DMS153 treated with DMSO at 0.1 percent for 48 hours (cell line): Measurements from ENCODE around the gene MAS1.
A peak's percentile ranks its signal among the peaks of the same experiment; 100 is the strongest.
"Not testable (repeated sequence)": the region's sequence is repeated elsewhere in the genome, so short reads cannot be mapped to it uniquely, and the experiment has no call there.

Experiments used
- DNase-seq: peaks from one replicate; lab custom pipeline; 2025; ENCODE audit not compliant: unreplicated experiment; lab: John Stamatoyannopoulos, UW

The MAS1 gene

DNA sequence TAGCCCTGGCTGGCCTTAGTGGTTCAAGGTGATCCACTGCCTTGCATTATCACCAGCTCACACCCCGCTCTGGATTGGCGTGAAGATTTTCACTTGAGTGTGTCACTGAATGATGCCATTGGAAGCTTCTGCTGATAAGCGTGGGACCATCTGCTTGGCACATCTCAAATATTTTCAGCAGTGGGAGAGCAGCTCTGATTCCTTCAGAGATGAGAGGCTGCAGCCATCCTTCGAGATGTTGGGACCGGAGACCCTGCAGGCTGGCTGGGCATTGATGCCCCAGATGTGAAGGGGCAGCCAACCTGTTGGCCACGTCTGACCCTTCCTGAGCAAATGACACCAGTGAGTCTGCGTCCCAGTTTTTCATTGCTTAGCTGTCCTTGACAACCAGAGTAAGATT, at the start of gene MAS1:
MAS1 (plus strand) TSS at position 197 of the 400 bp plus-strand sequence. CDS start 15,968 bp downstream, outside the sequence.
- DNase-seq: no peak

- no peak for DNase-seq
These were observed 48.8 kb upstream of the MAS1 start for GRCh38 chr6:159842035-159842434.

- no peak for DNase-seq
These were observed 45.8 kb upstream of the MAS1 start for GRCh38 chr6:159844737-159845645.

- DNase-seq: not testable (repeated sequence)
These were observed 42.2 kb upstream of the MAS1 start for GRCh38 chr6:159848552-159848951.

- DNase-seq: not testable (repeated sequence)
These were observed 40.9 kb upstream of the MAS1 start for GRCh38 chr6:159849851-159850250.

DNA sequence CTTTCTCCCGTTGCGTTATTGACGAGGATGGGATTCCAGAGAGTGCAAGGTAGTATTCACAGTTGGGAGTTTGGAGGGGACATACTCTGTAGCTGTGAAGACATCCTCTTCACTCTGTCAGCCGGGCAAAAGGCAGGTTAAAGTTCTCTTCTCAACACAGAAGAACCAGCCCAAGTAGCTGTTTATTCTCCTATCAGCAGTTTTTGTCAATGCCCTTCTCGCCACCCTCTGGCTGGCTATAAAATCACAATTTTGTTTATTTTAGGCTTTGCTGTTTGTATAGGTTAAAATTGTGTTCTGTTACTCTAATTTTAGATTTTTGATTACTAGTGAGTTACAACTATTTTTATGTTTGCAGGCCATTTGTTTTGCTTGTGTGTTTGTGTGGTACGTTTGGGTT, 37.9 kb upstream of the MAS1 start:
- no peak for DNase-seq

- DNase-seq: no peak
These were observed 37.0 kb upstream of the MAS1 start for GRCh38 chr6:159853754-159854153.

DNA sequence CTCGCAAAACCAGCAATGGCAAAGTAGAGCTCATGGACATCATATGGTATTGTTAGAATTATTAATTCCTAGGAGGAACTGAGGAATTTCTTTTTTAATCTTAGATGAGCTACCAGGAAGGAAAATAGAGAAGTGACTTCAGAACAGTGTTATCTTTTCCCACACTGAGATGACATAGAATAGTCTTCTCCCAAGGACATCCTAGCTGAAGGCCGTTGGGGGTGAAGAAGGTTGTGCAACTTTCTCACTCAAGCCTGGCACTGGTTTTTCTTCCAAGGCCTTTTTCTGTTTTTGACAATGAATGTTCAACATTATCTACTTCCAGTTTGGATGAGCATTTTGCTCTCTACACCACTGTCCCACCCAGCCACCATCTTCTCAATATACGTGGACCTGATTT, 35.8 kb upstream of the MAS1 start:
- no peak for DNase-seq

- DNase-seq: no peak
These were observed 32.5 kb upstream of the MAS1 start for GRCh38 chr6:159858259-159858658.

- no peak for DNase-seq
These were observed 30.3 kb upstream of the MAS1 start for GRCh38 chr6:159860482-159860881.

- no peak for DNase-seq
These were observed 28.7 kb upstream of the MAS1 start for GRCh38 chr6:159862103-159862502.

DNA sequence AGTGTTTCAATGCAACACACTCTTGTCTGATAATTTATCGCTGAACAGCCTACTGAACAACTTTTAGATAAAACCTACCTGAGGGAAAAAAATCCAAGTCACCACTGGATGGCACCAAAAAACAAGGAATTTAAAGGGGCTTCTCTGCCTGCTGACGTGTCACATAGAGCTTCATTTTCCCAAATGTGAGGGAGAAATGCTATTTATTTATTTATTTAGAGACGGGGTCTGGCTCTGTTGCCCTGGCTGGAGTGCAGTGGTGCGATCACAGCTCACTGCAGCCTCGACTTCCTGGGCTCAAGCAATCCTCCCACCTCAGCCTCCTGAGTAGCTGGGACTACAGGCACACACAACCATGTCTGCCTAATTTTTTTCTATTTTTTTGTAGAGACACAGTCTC, 27.4 kb upstream of the MAS1 start:
- peak; percentile 25 for DNase-seq

DNA sequence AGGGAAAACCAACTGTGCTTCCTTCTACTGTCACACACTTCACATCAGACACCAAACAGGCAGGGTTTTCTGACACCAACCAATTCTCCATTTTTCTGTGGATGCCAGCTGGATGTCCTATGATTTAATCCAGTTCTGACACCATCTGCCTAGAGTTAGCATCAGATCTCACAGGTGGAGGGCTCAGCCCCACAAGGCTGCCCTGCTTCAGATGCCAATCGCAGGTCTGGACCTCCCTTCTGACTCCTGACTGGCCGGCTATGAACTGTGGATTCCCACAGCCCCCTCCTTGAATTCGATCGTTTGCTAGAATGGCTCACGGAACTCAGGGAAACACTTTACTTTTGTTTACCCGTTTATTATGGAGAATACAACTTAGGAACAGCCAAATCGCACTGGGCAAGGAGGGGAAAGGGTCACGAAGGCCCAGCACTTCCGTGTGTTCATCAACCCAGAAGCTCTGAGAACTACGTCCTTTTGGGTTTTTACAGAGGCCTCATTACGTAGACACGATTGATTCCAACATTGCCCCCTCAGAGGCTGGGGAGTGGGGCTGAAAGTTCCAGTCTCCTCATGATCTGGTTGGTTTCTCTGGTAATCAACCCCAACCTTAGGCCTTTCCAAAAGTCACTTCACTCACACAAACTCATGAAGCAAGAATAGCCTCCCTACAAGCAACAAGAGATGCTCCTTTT, 25.4 kb upstream of the MAS1 start:
- no peak for DNase-seq

DNA sequence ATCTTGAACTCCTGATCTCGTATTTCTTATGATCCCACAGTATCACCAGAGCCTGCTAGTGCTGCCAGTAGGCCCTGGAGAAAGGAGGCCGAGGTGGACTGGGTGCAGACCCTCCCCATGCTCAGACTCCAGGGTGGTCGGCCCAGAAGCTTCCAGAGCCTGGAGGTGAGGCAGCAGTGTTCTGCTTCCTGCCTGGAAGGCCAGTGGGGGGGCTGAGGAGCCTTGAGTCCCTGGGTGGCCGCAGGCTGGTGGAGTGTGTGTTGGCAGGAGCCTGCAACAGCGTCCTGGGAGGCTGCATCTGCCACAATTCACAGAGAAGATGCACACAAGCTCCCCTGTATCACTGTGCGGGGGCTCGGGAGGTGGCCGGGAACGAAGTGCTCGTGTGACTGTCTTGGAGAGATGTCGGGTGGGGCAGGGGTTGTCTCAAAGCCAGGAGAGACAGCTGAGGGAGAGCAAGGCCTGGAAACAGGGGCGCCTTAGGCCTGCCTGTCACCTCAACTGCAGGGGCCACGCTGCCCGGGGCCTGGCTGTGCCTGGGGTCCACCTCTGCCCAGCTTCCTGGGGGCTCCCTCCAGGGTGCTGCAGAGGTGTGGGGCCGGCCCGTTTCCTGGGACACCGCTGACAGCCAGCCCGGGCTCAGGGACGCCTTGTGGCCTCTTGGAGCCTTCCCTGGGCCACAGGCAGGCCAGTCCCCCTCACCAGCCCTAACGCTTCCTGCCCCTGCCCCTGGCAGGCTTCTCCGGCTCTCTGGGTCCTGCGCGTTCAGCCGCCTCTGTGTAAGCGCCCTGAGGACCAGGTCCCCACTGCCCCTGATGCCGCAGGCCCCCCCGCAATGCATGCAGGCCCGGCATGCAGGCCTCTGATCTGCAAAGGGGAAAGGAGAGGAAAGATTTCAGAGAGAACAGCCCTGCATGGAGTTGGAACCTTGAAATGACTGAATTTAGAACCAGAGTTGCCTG, 24.2 kb upstream of the MAS1 start:
- no peak for DNase-seq

DNA sequence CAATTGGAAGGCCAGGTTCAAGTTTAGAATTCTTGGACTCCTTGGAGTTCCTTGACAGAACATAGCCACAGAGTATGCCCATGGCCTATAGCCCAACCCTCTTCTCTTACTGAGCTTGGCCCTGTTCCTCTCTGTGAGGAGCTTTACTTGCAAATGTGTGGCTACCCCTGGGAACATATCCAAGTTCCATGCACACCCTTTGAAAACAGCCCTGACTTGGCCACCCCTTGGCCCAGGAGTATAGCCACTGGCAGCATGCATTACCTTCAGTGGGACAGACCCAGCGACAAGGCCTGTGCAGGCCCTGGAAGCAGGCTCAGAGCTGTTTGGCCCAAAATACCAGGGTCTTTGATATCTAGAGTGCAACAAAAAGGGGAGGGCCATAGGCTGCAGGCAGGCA, 19.5 kb upstream of the MAS1 start:
- DNase-seq: no peak

DNA sequence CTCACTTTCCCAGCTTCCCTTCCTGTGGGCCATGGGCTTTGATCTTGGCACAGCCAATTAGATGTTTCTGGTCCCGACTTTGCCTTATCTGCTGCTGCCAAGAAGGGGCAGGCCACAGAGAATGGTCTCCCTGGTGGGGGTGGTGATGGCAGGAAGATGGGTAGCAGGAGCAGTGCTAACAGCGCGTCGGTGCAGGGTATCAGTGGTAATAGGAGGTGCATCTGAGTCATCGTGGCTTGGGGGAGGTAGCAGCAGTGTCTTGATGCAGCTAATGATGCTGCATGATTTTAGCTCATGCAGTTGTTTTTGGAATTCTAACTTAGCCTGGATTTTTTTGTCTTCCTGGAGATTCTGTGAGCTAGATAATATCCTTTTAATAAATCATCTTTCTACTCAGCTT, 18.9 kb upstream of the MAS1 start:
- no peak for DNase-seq

- no peak for DNase-seq
These were observed 16.4 kb upstream of the MAS1 start for GRCh38 chr6:159874435-159874834.

- peak; percentile 67 for DNase-seq
These were observed 15.6 kb upstream of the MAS1 start for GRCh38 chr6:159875194-159875593.

- no peak for DNase-seq
These were observed 14.5 kb upstream of the MAS1 start for GRCh38 chr6:159876242-159876641.

- DNase-seq: no peak
These were observed 13.5 kb upstream of the MAS1 start for GRCh38 chr6:159877256-159877808.

DNA sequence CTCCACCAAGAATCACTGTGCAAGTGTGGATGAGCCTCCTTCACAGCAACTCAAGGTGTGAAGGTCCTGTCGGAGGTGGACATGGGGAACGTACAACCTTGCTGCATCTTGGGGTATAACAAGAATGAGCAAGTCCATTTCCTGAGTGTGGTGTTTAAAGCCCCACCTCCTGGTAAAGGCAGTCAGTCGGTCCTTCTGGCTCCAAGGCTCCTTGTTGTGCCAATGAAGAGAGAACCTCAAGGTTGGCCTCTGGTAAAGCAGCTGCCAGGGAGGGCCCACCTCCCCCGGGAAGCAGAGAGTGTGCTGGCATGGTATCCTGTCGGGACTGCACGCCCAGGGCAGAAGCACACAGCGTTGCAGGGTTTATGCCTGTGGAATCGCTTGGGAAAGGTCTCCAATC, 12.4 kb upstream of the MAS1 start:
- DNase-seq: no peak
